GM18511 (cell line): ENCODE measurements around the gene ADIPOR1.

Experiments
- ATAC-seq: cut with Tn5 transposase; IDR thresholded peaks from one replicate; pipeline ENCODE4 v1.9.1; 2021; ENCODE audit warnings: mild to moderate bottlenecking, moderate library complexity; ENCODE audit not compliant: unreplicated experiment

The ADIPOR1 gene

DNA sequence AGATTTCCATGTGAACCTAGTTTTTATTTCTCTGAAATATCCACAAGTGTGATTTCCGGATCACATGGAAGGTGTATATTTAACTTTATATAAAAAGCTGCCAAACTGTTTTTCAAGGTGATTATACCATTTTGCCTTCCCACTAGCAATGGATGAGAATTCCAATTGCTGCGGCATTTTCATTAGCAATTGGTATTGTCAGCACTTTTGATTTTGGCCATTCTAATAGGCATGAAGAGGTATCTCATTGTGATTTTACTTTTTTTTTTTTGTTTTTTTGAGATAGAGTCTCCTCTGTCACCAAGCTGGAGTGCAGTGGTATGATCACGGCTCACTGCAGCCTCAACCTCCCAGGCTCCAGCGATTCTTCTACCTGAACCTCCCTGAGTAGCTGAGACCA is 13.9 kb upstream of the ADIPOR1 start:
- ATAC-seq = no peak

DNA sequence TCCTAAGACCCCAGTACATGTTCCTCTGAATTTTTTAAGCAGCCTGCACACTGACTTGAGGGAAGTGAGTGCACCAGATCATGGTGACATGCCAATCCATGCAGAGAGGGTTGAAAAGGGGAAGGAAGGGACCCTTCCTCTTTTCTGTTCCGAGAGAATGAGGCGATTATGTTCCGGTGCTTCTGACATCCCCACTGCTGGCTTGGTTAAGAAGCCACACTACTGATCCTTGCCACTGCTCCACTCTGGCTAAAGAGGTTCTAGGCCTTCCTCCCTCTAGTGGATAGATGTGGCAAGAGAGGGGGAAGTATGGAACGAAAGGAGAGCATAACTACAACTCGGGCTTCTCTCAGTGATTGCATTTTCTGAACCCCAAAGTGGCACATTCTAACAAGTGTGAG is 10.8 kb upstream of the ADIPOR1 start:
- peak; percentile 66 for ATAC-seq

DNA sequence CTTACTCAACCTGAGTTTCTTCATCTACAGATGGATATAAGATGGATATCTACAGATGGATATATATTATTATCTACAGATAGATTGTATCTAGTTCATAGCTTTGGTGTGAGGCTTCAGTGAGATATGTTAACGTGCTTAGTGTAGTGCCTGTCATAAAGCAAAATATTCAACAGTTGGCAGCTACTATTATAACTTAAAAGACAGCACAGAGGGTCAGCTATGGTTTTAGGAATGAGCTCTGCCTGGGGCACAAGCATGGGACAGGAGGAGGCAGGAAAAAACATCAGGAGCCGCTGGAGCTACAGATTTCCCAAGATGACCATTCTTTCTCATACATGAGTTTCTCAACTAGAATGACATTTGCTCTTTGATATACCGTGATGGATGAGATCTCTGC is 10.2 kb upstream of the ADIPOR1 start:
- no peak for ATAC-seq

DNA sequence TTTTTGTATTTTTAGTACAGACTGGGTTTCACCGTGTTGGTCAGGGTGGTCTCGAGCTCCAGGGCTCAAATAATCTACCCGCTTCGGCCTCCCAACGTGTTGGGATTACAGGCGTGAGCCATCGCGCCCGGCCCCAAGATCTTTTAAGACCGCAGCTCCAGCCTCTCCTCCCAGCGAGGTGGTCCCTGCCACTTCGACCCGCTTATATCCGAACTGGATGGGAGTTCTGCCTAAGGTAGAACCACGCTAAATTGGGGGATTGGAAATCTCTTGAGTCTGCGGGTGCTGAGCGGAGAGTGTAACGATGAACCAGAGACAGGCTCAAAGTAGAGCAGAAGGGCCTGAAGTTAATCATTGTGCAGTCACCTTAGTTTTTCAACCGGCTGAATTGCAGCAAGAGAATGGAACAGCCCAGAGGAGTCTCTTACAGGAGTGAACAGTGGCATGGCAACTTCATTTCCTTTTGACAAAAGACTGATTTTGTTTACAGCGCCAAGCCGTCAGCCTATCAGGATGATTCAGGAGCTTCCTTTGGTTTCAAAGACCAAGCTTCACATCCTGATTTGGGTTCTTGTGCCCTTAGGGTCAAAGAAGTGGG is 9.7 kb upstream of the ADIPOR1 start:
- ATAC-seq = peak; percentile 14

DNA sequence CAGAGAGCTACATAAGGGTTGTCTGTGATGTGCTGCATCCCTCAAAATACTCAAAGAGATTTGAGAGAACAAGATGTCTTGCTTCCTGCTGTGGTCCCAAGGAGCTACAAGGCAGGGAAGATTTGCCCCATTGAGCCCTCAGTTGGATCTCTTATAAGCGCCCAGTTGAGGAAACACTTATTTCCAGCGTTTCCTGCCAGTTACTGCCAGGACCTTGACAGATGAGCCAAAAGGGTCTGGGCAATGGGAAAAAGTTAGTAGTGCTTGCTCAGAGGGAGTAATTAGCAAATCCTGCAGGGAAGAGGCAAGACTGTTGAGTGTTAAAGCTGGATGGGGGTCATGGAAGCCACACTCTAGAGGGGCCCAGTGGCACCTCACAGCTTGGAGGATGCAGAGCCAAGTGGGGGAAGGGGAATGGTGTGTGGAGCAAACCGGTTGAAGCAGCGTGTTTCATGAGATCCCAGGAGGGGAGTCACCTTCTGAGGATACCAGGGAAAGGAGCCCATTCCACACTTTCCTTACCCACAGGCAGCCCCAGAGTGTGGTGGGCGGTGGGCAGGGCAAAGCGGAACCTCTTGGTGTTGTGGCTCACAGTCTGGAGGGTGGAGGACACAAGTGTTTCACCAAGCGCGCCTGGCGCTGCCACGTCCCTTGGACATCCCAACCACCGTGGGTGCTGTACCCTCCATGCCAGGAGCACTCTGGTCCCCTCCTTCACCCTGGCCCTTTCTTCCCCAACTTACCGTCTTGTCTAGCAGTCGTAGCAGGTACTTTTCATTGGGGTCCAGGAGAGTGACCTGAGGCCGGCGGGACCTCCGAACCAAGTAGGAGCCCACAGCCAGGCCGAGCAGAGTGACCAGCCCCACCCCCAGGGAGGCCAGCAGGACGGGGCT is 8.1 kb upstream of the ADIPOR1 start:
- no peak for ATAC-seq

DNA sequence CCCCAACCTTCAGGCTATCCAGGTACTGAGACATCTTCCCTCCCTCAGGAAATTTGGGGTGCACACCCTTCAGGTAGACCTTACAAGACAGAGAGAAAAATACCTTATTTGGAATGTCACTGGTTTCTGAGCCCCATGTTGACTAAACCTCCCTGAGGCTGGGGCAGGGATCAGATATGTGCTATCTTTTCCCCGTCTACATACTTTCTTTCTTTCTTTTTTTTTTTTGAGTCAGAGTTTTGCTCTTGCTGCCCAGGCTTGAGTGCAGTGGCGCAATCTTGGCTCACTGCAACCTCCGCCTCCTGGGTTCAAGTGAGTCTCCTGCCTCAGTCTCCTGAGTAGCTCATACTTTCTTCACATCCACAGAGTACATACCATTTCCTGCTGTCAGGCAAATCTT is 7.3 kb upstream of the ADIPOR1 start:
- no peak for ATAC-seq

DNA sequence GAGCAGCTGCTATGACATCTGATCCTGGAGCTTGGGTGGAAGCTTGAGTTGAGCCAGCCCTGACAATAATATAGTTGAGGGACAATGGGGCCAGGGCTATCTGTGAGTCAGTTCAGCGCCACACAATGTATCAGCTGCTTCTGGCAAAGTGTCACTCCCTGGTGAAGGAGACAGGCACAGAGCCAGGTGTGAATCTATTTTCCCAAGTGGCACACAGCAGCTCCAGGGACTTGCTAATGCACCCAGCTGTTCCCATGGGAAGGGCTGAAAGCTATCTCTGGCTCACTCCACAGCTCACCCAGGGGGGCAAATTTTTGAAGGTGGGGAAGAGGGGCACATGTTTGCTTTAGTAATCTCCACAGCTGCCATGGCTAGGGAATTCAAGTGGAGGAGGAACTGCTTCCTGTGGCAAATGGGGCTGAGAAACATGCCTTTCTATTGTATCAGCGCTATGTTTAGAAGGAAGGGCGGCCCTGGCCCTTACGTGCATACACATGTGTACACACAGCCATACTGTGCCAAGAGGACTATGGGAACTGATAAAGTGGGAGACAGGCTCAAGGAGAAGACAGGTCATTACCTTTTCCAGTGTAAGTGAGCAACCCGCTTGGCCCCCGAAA is 6.8 kb upstream of the ADIPOR1 start:
- no peak for ATAC-seq

DNA sequence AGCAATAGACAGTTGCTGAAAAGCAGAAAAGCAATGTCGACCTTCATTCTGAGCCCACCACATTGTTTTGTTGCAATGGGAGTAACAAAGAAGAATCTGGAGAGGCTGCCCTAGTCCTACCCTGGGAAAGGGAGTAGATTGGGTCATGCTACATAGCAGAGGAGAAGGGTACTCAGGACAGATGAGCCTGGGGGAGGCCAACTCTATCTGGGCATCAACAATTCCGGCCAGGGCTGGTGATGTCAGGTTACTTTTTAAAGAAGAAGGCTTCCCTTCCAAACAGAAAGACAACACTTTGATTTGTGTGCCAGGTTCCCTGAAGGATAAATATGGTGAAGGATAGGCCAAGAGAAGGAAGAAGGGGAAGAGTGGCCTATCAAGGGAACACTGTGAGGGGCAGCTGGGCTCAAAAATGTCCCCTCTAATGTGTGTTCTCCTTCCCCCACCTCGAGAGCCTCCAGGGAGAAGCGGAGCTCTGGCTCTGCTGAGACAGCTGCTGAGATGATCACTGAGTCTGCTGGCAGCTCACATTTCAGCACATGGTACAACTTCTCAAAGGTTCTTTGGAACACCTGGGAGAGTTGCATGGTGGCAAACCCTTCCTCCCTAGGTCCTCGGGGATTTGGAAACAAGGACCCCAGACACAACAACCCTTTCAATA is 3.2 kb upstream of the ADIPOR1 start:
- ATAC-seq = no peak

DNA sequence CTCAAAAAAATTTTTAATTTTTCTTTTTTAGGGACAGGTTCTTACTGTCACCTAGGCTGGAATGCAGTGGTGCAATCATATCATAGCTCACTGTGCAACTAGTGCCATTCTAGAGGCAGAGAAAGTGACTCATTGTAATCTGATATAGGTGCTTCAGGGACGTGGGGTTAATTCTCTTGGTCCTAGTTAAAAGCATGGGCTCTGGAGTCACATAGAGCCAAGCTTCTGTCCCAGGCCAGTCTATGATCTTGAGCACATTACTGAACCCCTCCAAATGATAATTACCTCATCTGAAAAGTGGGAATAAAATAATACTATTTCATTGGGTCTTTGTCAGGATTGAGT is 1.1 kb upstream of the ADIPOR1 start:
- no peak for ATAC-seq

DNA sequence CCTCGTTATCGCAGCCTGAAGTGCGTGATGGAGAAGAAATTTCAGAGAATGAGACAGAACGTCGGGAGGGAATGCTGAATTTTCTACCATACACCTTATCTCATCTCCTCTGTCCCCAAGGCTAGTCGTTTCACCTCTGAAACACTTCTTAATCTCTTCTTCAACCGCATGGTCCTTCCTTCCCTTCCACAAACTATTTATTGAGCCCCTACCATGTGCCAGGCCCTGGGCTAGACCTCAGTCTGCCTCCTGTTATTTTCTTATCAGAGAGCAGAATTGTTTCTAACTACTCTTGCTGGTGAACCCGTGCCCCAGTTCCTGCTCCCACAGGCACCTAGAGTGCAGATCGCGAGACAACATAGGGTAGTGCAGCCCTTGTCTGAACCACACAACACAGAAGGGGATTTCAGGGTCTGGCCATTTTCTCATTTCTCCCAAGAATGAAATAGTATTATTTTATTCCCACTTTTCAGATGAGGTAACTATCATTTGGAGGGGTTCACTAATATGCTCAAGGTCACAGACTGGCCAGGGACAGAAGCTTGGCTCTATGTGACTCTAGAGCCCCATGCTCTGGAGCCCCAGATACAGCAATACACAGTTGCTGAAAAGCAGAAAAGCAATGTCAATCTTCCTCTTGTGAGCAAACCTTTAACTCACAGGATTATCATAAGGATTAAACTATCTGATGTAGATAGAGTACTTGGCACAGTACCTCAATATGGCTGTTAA is 598 bp upstream of the ADIPOR1 start:
- peak; percentile 26 for ATAC-seq

DNA sequence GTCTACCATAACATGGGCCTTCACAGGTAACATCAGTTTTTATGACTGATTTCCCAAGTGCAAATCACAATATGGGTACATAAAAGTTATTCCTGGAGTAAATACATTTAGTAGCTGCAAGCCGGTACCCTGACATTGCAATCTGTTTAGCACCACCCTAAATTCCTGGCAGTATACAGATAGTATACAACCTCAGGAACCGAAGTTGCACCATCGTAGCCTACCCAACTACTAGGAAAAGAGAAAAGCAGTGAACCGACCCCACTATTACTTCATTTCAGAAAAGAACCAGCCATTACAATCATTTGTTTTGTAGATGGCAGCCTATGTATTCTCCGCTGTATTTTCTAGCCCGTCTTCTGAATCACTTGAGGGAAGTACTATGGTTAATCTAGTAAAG is 1.1 kb downstream of the ADIPOR1 start:
- no peak for ATAC-seq

DNA sequence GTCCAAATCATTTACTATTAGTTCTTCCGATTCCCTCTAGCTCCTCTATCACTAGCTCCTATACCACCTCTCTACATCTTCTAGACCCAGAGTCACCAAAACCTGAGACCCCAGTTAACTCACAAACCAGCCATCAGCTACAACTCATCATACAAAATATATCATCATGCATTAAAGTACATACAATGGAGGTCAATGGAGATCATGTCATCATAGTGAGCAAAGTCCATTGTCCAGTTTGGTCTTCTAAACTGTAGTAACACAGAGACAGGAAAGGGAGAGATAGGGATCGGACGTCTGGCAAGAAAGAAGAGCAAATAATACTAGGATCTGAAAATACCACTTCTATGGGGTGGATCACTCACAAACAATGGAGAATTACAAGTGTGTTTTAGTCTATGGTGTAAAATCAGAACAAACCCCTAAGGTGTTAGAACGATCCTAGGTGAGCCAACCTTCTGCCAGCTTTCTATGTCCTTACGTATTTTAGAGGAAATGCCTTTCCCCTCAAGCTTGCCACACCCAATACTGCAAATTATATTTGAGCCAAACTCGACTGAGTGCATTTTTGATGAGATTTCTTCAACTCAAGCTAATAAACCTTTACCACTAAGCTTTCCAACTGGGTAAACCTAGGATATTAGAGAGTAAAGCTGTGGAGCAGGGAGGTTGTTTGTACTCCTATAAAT is 3.9 kb downstream of the ADIPOR1 start:
- no peak for ATAC-seq

DNA sequence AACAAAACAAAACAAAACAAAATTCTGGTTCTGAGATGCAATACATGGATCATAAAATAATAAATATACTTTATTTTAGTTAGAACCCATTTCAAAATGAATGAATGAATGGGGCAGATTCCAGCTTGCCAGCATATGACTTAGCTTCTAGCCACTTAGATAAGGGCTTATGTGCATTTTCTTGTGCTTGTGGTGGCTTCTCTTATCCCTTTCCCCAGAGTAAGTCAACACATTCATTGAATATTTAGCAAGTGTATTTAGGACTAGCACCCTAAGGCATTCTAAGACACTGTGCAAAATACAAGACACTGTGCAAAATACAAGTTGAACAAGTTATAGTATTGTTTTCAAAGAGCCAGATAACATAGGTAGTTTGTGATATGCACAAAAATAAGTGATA is 4.7 kb downstream of the ADIPOR1 start:
- ATAC-seq = no peak

DNA sequence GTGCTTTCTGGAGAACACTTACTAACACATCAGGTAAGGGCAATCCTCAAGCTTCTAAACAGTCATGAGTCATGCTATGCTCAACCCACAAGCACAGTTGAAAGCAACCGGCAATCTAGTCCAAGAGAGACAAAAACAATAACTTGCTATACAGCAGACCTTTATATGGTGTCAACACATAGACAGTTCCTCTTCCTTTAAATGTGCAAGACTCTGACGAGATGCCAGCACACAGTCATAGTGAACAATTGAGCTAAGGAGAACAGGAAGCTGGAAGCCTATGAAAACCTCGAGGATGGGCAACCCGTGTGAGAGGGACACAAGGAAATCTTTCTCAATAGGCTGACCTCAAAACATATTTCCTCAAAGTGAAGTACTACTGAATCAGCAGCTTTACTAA is 5.3 kb downstream of the ADIPOR1 start:
- ATAC-seq = no peak

DNA sequence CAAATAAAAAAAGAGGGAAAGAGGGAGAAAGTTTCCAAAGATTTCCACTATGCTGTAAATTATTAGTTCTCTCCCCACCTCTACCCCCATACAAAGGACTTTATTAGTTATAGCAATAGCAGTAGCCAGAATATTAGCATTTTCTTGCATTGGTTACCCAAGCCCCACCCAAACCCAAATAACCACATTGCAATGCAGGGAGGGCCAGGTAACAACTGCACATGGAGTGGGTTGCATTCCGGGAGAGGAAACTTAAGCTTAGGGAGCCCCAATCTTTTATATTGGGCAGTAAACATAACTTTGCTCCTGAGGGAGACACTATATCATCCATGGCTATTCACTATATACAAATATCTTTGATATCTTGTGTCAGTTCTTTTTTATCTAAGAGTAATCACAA is 6.0 kb downstream of the ADIPOR1 start:
- ATAC-seq = no peak

DNA sequence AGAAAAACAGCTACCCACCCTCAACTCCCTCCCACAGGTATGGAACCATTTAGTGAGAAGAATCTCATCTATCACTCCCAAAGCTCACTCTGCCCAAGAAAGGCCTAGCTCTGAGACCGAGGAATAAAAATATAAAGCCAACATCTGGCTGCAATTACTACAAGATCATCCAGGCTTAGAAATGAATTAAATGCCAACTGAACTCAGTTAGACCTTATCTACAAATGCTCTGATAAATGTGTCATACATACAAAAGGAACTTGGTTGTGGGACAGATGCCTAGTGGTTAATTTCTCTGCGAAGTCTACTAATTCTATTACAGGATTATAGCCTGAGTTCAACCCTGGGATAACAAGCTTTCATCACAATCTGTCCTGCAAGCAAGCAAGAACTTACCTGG is 6.7 kb downstream of the ADIPOR1 start:
- ATAC-seq = no peak

DNA sequence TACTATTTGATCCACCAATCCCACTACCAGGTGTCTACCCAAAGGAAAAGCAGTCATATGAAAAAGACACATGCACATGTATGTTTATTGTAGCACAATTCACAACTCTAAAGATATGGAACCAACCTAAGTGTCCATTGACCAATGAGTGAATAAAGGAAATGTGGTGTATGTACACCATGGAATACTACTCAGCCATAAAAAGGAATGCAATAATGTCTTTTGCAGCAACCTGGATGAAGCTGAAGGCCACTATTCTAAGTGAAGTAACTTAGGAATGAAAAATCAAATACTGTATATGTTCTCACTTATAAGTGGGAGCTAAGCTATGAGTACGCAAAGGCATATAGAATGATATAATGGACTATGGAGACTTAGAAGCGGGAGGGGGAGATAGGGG is 12.6 kb downstream of the ADIPOR1 start:
- no peak for ATAC-seq

DNA sequence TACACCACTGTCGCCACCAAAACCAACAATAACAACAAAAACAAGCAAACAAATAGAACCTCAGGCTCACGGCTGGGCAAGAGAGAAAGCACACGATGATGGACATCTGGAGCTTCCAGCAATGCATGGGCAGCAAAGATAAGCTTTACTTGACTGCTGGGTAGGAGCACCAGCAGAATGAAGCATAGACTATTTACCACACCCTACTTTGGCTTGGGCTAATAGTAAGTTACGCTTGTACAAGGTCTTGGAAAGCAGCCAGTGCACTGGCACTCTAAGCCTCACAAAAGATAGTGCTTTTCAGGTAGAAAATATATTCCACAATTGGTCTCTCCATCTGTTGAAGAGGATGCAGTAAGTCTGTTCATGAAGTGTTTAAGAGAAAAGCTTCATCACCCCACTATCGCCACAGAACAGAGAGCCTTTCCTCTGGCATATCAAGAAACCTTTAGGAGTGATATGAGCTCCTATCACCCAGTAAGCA is 13.6 kb downstream of the ADIPOR1 start:
- no peak for ATAC-seq

DNA sequence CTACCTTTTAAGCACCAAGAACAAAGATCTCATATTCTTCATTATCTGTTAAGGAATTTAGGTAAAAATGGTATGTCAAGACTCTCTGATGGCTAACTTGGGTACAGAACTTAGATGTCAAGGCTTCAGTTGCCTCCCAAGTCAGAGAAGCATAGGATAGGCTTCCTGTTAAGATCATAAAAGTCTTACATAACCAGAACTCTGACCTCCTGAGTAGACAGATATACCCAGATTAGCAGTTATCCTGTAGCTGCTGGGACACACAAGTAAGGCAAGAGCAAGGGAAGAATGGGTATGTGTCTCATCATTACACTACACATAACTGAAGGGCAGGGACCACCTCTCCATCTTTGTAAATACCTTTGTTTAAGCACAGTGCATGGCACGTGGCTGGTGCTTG is 15.7 kb downstream of the ADIPOR1 start:
- no peak for ATAC-seq

DNA sequence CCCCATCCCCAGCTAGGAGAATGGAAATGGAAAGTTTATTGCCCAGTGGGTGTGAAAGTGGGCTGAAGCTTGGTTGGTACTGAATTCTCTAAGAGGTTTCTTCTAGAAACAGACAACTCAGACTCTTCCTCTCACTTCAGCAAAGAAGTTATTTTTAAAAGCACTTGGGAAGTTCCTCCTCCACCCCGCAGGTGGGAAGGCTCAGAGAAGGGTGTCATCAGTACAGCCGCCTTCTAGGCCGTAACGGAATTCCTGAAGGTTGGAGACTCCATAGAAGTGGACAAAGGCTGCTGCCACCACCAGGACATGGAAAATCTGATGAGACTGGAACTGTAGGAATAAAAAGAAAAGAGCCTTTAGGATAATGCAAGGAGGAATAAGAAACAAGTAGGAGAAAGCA is 16.7 kb downstream of the ADIPOR1 start:
- no peak for ATAC-seq
